Measurements from ENCODE around the gene RGS10.

The RGS10 gene

DNA sequence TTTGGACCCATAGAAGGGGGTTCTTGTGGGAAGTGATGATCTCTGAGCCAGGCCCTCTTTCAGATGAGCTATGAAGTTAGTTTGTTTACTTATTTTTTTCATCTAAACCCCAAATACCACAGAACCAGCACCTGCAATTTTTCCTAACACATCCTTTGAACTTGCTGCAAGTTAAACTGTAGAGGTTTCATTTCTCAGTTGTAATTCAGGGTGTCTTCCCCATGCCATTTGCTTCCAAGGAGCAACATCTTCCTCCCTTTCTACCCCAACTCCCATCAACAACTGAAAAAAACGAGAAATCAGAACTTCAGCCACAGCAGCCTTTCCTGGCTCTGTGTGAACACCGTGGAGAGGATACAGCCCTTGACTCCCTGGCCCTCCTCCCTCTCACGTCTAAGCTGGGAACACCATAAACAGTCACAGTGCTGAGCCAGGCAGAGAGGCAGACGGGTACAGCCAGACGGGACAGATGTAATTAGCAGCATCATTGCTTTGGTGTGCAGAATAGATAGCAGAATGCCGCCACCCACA is 63.6 kb downstream of the RGS10 start:
- Histone ChIP-seq H3K4me1 (ENCODE audit: insufficient read depth, poor library complexity, severe bottlenecking) (no peaks in the 10 kb centered on the region), H3K9me3 (ENCODE audit: severe bottlenecking) (no peaks in the 10 kb centered on the region), H3K4me3 (ENCODE audit: severe bottlenecking) (no peak overlapping the region), H3K36me3 (ENCODE audit: low read depth) (no peaks in the 10 kb centered on the region), H3K27me3 (ENCODE audit: insufficient read depth, poor library complexity, severe bottlenecking) (no peaks in the 10 kb centered on the region), H3K27ac (ENCODE audit: poor library complexity, severe bottlenecking) (no peak overlapping the region)
- DNase-seq (ENCODE audit: low spot score) (no peak), ATAC-seq (ENCODE audit: low read depth) (peak; percentile 40; the same call in 1 of the 3 replicates)
- TF ChIP-seq, protein P1, sequence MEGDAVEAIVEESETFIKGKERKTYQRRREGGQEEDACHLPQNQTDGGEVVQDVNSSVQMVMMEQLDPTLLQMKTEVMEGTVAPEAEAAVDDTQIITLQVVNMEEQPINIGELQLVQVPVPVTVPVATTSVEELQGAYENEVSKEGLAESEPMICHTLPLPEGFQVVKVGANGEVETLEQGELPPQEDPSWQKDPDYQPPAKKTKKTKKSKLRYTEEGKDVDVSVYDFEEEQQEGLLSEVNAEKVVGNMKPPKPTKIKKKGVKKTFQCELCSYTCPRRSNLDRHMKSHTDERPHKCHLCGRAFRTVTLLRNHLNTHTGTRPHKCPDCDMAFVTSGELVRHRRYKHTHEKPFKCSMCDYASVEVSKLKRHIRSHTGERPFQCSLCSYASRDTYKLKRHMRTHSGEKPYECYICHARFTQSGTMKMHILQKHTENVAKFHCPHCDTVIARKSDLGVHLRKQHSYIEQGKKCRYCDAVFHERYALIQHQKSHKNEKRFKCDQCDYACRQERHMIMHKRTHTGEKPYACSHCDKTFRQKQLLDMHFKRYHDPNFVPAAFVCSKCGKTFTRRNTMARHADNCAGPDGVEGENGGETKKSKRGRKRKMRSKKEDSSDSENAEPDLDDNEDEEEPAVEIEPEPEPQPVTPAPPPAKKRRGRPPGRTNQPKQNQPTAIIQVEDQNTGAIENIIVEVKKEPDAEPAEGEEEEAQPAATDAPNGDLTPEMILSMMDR (IDR thresholded peaks at IDR 0.05; ENCODE audit: poor library complexity, severe bottlenecking), result no peak

GRCh38 chr10:119478111-119478802 is 64.3 kb downstream of the RGS10 start:
- Histone ChIP-seq H3K4me1 (ENCODE audit: insufficient read depth, poor library complexity, severe bottlenecking) (no peaks in the 10 kb centered on the region), H3K27me3 (ENCODE audit: insufficient read depth, poor library complexity, severe bottlenecking) (no peaks in the 10 kb centered on the region), H3K9me3 (ENCODE audit: severe bottlenecking) (no peaks in the 10 kb centered on the region), H3K27ac (ENCODE audit: poor library complexity, severe bottlenecking) (no peak overlapping the region), H3K36me3 (ENCODE audit: low read depth) (no peaks in the 10 kb centered on the region), H3K4me3 (ENCODE audit: severe bottlenecking) (no peak overlapping the region)
- TF ChIP-seq, protein P1 (IDR thresholded peaks at IDR 0.05; ENCODE audit: poor library complexity, severe bottlenecking), result no peak
- ATAC-seq (ENCODE audit: low read depth) (no peak), DNase-seq (ENCODE audit: low spot score) (no peak)

DNA sequence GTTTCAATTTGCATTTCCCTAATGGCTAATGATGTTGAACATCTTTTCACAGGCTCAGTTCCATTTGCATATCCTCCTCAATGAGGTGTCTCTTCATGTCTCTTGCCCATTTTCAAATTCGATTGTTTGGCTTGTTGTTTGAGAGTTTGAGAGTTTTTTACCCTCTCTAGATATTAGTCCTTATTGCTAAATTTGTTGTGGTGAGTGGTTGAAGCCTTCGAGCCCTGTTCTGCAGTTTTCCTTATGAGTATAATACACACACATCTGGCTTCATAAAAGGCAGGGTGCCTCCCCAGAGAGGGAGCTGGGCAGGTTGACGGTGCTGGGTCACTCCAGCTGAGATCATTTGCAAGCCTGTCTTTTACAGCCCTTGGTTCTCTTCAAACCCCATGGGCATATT is 65.1 kb downstream of the RGS10 start:
- no peaks in the 10 kb centered on the region for H3K36me3 ChIP-seq (ENCODE audit: low read depth)
- H3K4me3 ChIP-seq (ENCODE audit: severe bottlenecking), result no peak overlapping the region
- H3K9me3 ChIP-seq (ENCODE audit: severe bottlenecking), result no peaks in the 10 kb centered on the region
- DNase-seq (ENCODE audit: low spot score) (no peak), ATAC-seq (ENCODE audit: low read depth) (no peak)
- TF ChIP-seq, protein P1 (IDR thresholded peaks at IDR 0.05; ENCODE audit: poor library complexity, severe bottlenecking), result no peak
- no peaks in the 10 kb centered on the region for H3K27me3 ChIP-seq (ENCODE audit: insufficient read depth, poor library complexity, severe bottlenecking)
- no peaks in the 10 kb centered on the region for H3K4me1 ChIP-seq (ENCODE audit: insufficient read depth, poor library complexity, severe bottlenecking)
- H3K27ac ChIP-seq (ENCODE audit: poor library complexity, severe bottlenecking), result no peak overlapping the region

GRCh38 chr10:119474606-119475005 is 67.9 kb downstream of the RGS10 start:
- TF ChIP-seq, protein P1 (IDR thresholded peaks at IDR 0.05; ENCODE audit: poor library complexity, severe bottlenecking), result no peak

DNA sequence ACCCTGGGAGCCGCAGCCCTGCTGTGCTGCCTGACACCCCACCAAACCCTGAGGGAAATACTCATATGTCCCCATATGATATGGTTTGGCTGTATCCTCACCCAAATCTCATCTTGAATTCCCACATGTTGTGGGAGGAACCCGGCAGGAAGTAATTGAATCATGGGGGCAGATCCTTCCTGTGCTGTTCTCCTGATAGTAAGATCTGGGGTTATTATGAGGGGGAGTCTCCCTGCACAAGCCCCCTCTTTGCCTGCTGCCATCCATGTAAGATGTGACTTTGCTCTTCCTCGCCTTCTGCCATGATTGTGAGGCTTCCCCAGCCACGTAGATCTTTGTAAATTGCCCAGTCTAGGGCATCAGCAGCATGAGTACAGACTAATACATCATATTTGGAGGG is 68.7 kb downstream of the RGS10 start:
- Histone ChIP-seq H3K27ac (ENCODE audit: poor library complexity, severe bottlenecking) (no peak overlapping the region), H3K36me3 (ENCODE audit: low read depth) (no peaks in the 10 kb centered on the region), H3K4me1 (ENCODE audit: insufficient read depth, poor library complexity, severe bottlenecking) (no peaks in the 10 kb centered on the region), H3K27me3 (ENCODE audit: insufficient read depth, poor library complexity, severe bottlenecking) (no peaks in the 10 kb centered on the region), H3K9me3 (ENCODE audit: severe bottlenecking) (no peaks in the 10 kb centered on the region), H3K4me3 (ENCODE audit: severe bottlenecking) (no peak overlapping the region)
- ATAC-seq (ENCODE audit: low read depth), result no peak
- no peak for DNase-seq (ENCODE audit: low spot score)
- TF ChIP-seq, protein P1 (IDR thresholded peaks at IDR 0.05; ENCODE audit: poor library complexity, severe bottlenecking), result no peak

More at GRCh38 chr10:119474606-119475005, 67.9 kb downstream of the RGS10 start:
- DNase-seq (ENCODE audit: low spot score), result no peak
- Histone ChIP-seq H3K9me3 (ENCODE audit: severe bottlenecking) (no peaks in the 10 kb centered on the region), H3K4me3 (ENCODE audit: severe bottlenecking) (no peak overlapping the region), H3K4me1 (ENCODE audit: insufficient read depth, poor library complexity, severe bottlenecking) (no peaks in the 10 kb centered on the region), H3K27ac (ENCODE audit: poor library complexity, severe bottlenecking) (no peak overlapping the region), H3K36me3 (ENCODE audit: low read depth) (no peaks in the 10 kb centered on the region), H3K27me3 (ENCODE audit: insufficient read depth, poor library complexity, severe bottlenecking) (no peaks in the 10 kb centered on the region)
- ATAC-seq (ENCODE audit: low read depth), result no peak

Data from RWPE2 (cell line).